HEK293 (cell line): ENCODE results near the gene KCNH8.

Experiments used
- GLI4 ChIP-seq: fragments of 450-650 bp; formaldehyde crosslinking; IDR thresholded peaks from 2 replicates; pipeline ENCODE4 v1.5.1; 2016; ENCODE audit warnings: missing biosample characterization, missing genetic modification characterization
- ZNF24 ChIP-seq: fragments of 450-650 bp; formaldehyde crosslinking; IDR thresholded peaks from 2 replicates; pipeline ENCODE4 v1.5.1; 2016; ENCODE audit warnings: missing biosample characterization, missing genetic modification characterization
- ZNF423 ChIP-seq: fragments of 450-650 bp; formaldehyde crosslinking; IDR thresholded peaks from 2 replicates; pipeline ENCODE4 v1.5.1; 2016; ENCODE audit warnings: missing biosample characterization, missing genetic modification characterization
- ZNF501 ChIP-seq: fragments of 450-650 bp; formaldehyde crosslinking; IDR thresholded peaks from 2 replicates; pipeline ENCODE4 v1.5.1; 2016; ENCODE audit warnings: missing biosample characterization, missing genetic modification characterization
- ZNF561 ChIP-seq: fragments of 450-650 bp; IDR thresholded peaks from 2 replicates; pipeline ENCODE4 v1.5.1; 2018; ENCODE audit warnings: missing biosample characterization, missing genetic modification characterization, borderline replicate concordance
- TF ChIP-seq, protein P1 (sequence below): fragments of 450-650 bp; formaldehyde crosslinking; IDR thresholded peaks from 2 replicates; pipeline ENCODE4 v1.5.1; 2016; ENCODE audit warnings: missing biosample characterization, missing genetic modification characterization
- TF ChIP-seq, protein P2 (sequence below): fragments of 450-650 bp; formaldehyde crosslinking; IDR thresholded peaks from 2 replicates; pipeline ENCODE4 v1.5.1; 2016; ENCODE audit warnings: missing biosample characterization, missing genetic modification characterization, low read depth
- TF ChIP-seq, protein P3 (sequence below): fragments of 450-650 bp; formaldehyde crosslinking; IDR thresholded peaks from 2 replicates; pipeline ENCODE4 v1.5.1; 2016; ENCODE audit warnings: missing biosample characterization, missing genetic modification characterization
- TF ChIP-seq, protein P4 (sequence below): fragments of 450-650 bp; formaldehyde crosslinking; IDR thresholded peaks from 2 replicates; pipeline ENCODE4 v1.5.1; 2016; ENCODE audit warnings: missing biosample characterization, missing genetic modification characterization, low read depth
- TF ChIP-seq, protein P5 (sequence below): fragments of 450-650 bp; formaldehyde crosslinking; optimal IDR thresholded peaks from 2 replicates; pipeline ENCODE3; 2016; ENCODE audit warnings: missing biosample characterization, mild to moderate bottlenecking, missing genetic modification characterization

DNA sequence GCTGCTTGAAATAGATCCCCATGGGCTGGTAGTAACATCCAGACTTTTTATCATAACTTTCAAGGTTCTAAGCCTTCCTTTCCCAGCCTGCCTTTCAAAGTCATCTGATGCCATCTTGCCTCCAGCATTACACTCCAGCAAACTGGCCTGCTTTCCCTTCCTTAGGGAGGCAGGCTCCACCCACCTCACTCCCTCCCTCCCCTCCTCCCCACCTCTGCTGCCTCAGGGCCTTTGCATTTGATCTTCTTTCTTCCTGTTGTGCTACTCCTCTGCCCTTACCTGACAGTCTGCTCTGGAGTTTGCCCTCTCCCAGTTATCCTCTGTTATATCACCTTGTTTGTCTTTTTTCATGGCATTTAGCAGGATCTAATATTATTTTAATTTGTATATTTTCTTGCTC is 319.5 kb downstream of the KCNH8 start:
- TF ChIP-seq, protein P1, sequence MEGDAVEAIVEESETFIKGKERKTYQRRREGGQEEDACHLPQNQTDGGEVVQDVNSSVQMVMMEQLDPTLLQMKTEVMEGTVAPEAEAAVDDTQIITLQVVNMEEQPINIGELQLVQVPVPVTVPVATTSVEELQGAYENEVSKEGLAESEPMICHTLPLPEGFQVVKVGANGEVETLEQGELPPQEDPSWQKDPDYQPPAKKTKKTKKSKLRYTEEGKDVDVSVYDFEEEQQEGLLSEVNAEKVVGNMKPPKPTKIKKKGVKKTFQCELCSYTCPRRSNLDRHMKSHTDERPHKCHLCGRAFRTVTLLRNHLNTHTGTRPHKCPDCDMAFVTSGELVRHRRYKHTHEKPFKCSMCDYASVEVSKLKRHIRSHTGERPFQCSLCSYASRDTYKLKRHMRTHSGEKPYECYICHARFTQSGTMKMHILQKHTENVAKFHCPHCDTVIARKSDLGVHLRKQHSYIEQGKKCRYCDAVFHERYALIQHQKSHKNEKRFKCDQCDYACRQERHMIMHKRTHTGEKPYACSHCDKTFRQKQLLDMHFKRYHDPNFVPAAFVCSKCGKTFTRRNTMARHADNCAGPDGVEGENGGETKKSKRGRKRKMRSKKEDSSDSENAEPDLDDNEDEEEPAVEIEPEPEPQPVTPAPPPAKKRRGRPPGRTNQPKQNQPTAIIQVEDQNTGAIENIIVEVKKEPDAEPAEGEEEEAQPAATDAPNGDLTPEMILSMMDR (tag by site-specific recombination), result no peak
- TF ChIP-seq ZNF561 (tag by site-specific recombination) (no peak), ZNF423 (tag by site-specific recombination) (no peak), GLI4 (no peak), ZNF24 (tag by site-specific recombination) (no peak), ZNF501 (tag by site-specific recombination) (no peak)
- TF ChIP-seq, protein P2, sequence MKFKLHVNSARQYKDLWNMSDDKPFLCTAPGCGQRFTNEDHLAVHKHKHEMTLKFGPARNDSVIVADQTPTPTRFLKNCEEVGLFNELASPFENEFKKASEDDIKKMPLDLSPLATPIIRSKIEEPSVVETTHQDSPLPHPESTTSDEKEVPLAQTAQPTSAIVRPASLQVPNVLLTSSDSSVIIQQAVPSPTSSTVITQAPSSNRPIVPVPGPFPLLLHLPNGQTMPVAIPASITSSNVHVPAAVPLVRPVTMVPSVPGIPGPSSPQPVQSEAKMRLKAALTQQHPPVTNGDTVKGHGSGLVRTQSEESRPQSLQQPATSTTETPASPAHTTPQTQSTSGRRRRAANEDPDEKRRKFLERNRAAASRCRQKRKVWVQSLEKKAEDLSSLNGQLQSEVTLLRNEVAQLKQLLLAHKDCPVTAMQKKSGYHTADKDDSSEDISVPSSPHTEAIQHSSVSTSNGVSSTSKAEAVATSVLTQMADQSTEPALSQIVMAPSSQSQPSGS (tag by site-specific recombination), result no peak
- TF ChIP-seq, protein P3, sequence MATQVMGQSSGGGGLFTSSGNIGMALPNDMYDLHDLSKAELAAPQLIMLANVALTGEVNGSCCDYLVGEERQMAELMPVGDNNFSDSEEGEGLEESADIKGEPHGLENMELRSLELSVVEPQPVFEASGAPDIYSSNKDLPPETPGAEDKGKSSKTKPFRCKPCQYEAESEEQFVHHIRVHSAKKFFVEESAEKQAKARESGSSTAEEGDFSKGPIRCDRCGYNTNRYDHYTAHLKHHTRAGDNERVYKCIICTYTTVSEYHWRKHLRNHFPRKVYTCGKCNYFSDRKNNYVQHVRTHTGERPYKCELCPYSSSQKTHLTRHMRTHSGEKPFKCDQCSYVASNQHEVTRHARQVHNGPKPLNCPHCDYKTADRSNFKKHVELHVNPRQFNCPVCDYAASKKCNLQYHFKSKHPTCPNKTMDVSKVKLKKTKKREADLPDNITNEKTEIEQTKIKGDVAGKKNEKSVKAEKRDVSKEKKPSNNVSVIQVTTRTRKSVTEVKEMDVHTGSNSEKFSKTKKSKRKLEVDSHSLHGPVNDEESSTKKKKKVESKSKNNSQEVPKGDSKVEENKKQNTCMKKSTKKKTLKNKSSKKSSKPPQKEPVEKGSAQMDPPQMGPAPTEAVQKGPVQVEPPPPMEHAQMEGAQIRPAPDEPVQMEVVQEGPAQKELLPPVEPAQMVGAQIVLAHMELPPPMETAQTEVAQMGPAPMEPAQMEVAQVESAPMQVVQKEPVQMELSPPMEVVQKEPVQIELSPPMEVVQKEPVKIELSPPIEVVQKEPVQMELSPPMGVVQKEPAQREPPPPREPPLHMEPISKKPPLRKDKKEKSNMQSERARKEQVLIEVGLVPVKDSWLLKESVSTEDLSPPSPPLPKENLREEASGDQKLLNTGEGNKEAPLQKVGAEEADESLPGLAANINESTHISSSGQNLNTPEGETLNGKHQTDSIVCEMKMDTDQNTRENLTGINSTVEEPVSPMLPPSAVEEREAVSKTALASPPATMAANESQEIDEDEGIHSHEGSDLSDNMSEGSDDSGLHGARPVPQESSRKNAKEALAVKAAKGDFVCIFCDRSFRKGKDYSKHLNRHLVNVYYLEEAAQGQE (tag by site-specific recombination), result no peak
- TF ChIP-seq, protein P4, sequence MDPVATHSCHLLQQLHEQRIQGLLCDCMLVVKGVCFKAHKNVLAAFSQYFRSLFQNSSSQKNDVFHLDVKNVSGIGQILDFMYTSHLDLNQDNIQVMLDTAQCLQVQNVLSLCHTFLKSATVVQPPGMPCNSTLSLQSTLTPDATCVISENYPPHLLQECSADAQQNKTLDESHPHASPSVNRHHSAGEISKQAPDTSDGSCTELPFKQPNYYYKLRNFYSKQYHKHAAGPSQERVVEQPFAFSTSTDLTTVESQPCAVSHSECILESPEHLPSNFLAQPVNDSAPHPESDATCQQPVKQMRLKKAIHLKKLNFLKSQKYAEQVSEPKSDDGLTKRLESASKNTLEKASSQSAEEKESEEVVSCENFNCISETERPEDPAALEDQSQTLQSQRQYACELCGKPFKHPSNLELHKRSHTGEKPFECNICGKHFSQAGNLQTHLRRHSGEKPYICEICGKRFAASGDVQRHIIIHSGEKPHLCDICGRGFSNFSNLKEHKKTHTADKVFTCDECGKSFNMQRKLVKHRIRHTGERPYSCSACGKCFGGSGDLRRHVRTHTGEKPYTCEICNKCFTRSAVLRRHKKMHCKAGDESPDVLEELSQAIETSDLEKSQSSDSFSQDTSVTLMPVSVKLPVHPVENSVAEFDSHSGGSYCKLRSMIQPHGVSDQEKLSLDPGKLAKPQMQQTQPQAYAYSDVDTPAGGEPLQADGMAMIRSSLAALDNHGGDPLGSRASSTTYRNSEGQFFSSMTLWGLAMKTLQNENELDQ (tag by site-specific recombination), result no peak
- TF ChIP-seq, protein P5, sequence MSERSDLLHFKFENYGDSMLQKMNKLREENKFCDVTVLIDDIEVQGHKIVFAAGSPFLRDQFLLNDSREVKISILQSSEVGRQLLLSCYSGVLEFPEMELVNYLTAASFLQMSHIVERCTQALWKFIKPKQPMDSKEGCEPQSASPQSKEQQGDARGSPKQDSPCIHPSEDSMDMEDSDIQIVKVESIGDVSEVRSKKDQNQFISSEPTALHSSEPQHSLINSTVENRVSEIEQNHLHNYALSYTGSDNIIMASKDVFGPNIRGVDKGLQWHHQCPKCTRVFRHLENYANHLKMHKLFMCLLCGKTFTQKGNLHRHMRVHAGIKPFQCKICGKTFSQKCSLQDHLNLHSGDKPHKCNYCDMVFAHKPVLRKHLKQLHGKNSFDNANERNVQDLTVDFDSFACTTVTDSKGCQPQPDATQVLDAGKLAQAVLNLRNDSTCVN (tag by site-specific recombination), result no peak
